NCI-H1417 (cell line): ENCODE measurements around the gene TTC23.
A peak's percentile ranks its signal among the peaks of the same experiment; 100 is the strongest.
"Not testable (repeated sequence)": the region's sequence is repeated elsewhere in the genome, so short reads cannot be mapped to it uniquely, and the experiment has no call there.

Source experiments
- DNase-seq, 3 experiments: peaks; one replicate each; lab custom pipeline; 2025; lab: John Stamatoyannopoulos, UW

The TTC23 gene

GRCh38 chr15:99120050-99120777, 129.2 kb downstream of the TTC23 start:
- no peak for DNase-seq

- no peak for DNase-seq
These were observed 130.4 kb downstream of the TTC23 start for GRCh38 chr15:99118801-99119546.

GRCh38 chr15:99118258-99118632, 131.1 kb downstream of the TTC23 start:
- no peak for DNase-seq

- no peak for DNase-seq
These were observed 131.7 kb downstream of the TTC23 start for GRCh38 chr15:99117563-99118257.

- no peak for DNase-seq
These were observed 132.3 kb downstream of the TTC23 start for GRCh38 chr15:99117111-99117510.

- DNase-seq, result no peak
These were observed 133.8 kb downstream of the TTC23 start for GRCh38 chr15:99115300-99116215.

GRCh38 chr15:99114511-99115299, 134.7 kb downstream of the TTC23 start:
- no peak for DNase-seq

- no peak for DNase-seq
These were observed 135.7 kb downstream of the TTC23 start for GRCh38 chr15:99113547-99114271.

- not testable (repeated sequence) for DNase-seq
These were observed 137.7 kb downstream of the TTC23 start for GRCh38 chr15:99111641-99112040.

GRCh38 chr15:99110581-99111320, 138.6 kb downstream of the TTC23 start:
- DNase-seq, result no peak

GRCh38 chr15:99110093-99110492, 139.3 kb downstream of the TTC23 start:
- DNase-seq, result no peak

- DNase-seq, result no peak
These were observed 139.8 kb downstream of the TTC23 start for GRCh38 chr15:99109555-99110021.

GRCh38 chr15:99108993-99109392, 140.4 kb downstream of the TTC23 start:
- DNase-seq, result no peak

GRCh38 chr15:99106417-99107220, 142.8 kb downstream of the TTC23 start:
- DNase-seq, result peak in 1 of 3 experiments; percentile 64

- DNase-seq, result peak; percentile 44 to 94 (median 91)
These were observed 143.7 kb downstream of the TTC23 start for GRCh38 chr15:99105514-99106341.

- DNase-seq, result peak; percentile 87 to 96 (median 95)
These were observed 144.4 kb downstream of the TTC23 start, which contains the start of gene SYNM for GRCh38 chr15:99104788-99105513. TSS of gene SYNM (plus strand) at chr15:99105080. CDS start at chr15:99105200, 120 bp downstream.

- no peak for DNase-seq
These were observed 146.1 kb downstream of the TTC23 start for GRCh38 chr15:99103279-99103678.
